Spleen (tissue), 11 donors: ENCODE measurements around the gene KCTD1. TPM values are rescaled to one million over a fixed set of nuclear protein-coding genes. Genes with fewer than 3 reads are reported as not detected.

Experiments
- DNase-seq: peaks from one replicate; pipeline ENCODE4 v3.0.0-alpha.2; 2020
- H3K27ac ChIP-seq, 8 donors: fragments of 200-600 bp; sonication (generic) in 7 of 8; 1 replicate in 4 of 8; 2 replicates in 4 of 8; pipeline versions ENCODE4 v1.5.0 to v1.8.0; 2016 to 2021; ENCODE audit warnings: inconsistent platforms in 4 of 8, mild to moderate bottlenecking in 4 of 8, moderate library complexity in 1 of 8
- H3K27me3 ChIP-seq, 7 donors: fragments of 200-600 bp; sonication (generic) in 6 of 7; replicated peaks in 1 of 7; 1 replicate in 4 of 7; 2 replicates in 3 of 7; pipeline versions ENCODE4 v1.5.0 to v1.8.0; 2016 to 2021; ENCODE audit warnings: inconsistent platforms in 3 of 7, mild to moderate bottlenecking in 1 of 7
- H3K36me3 ChIP-seq, 6 donors: fragments of 200-600 bp; sonication (generic) in 5 of 6; 1 replicate in 4 of 6; 2 replicates in 2 of 6; pipeline versions ENCODE4 v1.5.0 to v1.8.0; 2016 to 2021; ENCODE audit warnings: inconsistent platforms in 2 of 6
- H3K4me1 ChIP-seq, 6 donors: fragments of 200-600 bp; sonication (generic) in 5 of 6; 1 replicate in 3 of 6; 2 replicates in 3 of 6; pipeline versions ENCODE4 v1.5.0 to v1.8.0; 2016 to 2021; ENCODE audit warnings: inconsistent platforms in 3 of 6
- H3K4me3 ChIP-seq, 8 donors: fragments of 200-600 bp; sonication (generic) in 7 of 8; 1 replicate in 4 of 8; 2 replicates in 4 of 8; pipeline versions ENCODE4 v1.5.0 to v1.8.0; 2016 to 2021; ENCODE audit warnings: inconsistent platforms in 4 of 8, mild to moderate bottlenecking in 4 of 8, moderate library complexity in 2 of 8
- H3K9me3 ChIP-seq, 8 donors: fragments of 200-600 bp; sonication (generic) in 7 of 8; 1 replicate in 4 of 8; 2 replicates in 4 of 8; pipeline versions ENCODE4 v1.5.0 to v1.8.0; 2016 to 2021; ENCODE audit warnings: inconsistent platforms in 4 of 8
- POLR2A ChIP-seq, 3 donors: fragments of 450-650 bp; IDR thresholded peaks; one replicate each; pipeline ENCODE4 v1.5.1; 2017; ENCODE audit warnings: antibody characterized with exemption in 3 of 3, mild to moderate bottlenecking in 1 of 3
- POLR2AphosphoS5 ChIP-seq, 3 donors: sonication (generic); formaldehyde crosslinking; IDR thresholded peaks; one replicate each; pipeline ENCODE4 v1.5.1; 2017; ENCODE audit warnings: antibody characterized with exemption in 3 of 3
- WGBS, 5 donors: extraction: QIAGEN DNeasy Blood & Tissue Kit in 3 of 5; methylation state at CpG; one replicate each; pipeline versions ENCODE4 v1.1.5 to v1.1.7; 2013 to 2018; 5-methylcytosine and 5-hydroxymethylcytosine counted together
- intact Hi-C: fragments of 100-400 bp; cut with DNase I; formaldehyde crosslinking; loops from one replicate; pipeline ENCODE4 v1.15.0; 2023; ENCODE audit warnings: low total_unique reads
- polyA plus RNA-seq, 3 donors: library from polyadenylated mRNA; stranded (reverse); fragments of 200-250 nt; gene quantifications; one replicate each; pipeline ENCODE4 v1.2.1, GENCODE V29; 2013
- total RNA-seq, 7 donors: library from RNA; depleted of rRNA in 3 of 7; stranded (reverse); fragments of >200 nt in 3 of 7; fragmentation: NEBNext Ultra II Directional in 4 of 7; extraction: Animal tissue kit (Norgen Biotek cat#: 25700) in 4 of 7; gene quantifications; one replicate each; pipeline versions ENCODE4 v1.1.0 to v1.2.1, GENCODE V29; 2016 to 2021
- TF ChIP-seq, protein P1 (sequence below), 11 experiments: fragments of 200-600 bp in 7 of 11; fragments of 450-650 bp in 4 of 11; sonication (generic) in 4 of 11; IDR thresholded peaks in 8 of 11; conservative IDR thresholded peaks in 3 of 11; 1 replicate in 7 of 11; 2 replicates in 4 of 11; pipeline versions ENCODE4 v1.4.0 to v1.8.0; 2016 to 2021; ENCODE audit warnings: antibody characterized with exemption in 11 of 11, inconsistent platforms in 4 of 11, mild to moderate bottlenecking in 1 of 11
- donor health status: healthy with polysubstance abuse.
- donor health status: DM: no; HTN: no; CAD: no; lungs with moderate emphysema.
- donor health status: DM: no; HTN: no; CAD: no.
- donor health status: Bipolar disorder and iron deficiency.
- donor health status: healthy.
- donor health status: DM: no; HTN: no; CAD: no.
- donor health status: DM: yes; HTN: yes; CAD: no.

Gene KCTD1
- total and polyA plus RNA-seq, 10 donors: 1.6 to 11.8 (median 6.6) TPM

DNA sequence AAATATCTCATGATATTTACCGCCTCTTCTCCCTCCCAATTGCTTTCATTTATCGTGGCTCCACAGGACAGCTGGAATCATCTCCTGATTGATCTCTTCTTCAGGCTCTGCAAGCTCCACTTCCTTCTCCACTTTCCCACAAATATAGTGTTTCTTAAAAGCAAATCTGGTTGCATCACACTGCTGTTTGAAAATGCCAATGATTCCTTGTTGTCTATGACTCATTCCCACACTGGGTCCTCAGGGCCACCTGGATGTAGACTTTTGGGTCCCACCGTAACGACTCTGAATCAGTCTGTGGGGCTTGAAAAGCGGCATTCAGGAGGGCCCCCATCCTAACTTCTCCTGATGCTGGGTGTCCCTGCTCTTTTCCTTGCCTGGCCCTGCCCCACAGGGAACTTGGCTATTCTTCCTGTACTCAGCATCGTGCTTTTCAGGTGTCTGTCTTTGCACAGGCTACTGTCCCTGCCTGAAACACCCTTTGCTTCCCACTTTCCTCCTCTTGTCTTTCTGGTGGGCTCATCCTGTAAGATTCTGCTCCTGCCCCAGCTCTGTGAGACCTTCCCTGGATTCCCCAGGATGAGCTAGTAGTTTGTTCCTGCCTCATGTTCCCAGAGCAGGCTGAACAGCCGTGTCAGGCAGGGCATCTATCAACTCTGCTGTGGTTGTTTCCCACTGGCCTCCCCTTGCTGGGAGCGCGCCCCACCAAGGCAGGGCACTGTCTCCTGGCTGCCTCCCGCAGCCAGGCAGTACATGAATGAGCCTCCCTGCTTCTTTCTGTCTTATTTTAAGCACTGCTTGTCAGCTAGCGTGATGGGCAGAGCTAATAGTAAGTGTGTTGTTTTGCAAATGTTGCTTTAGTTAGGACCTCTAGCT lies 111.9 kb downstream of the KCTD1 start:
- H3K27ac ChIP-seq: no peak overlapping the region
- TF ChIP-seq POLR2A (IDR thresholded peaks at IDR 0.05) (no peak), POLR2AphosphoS5 (IDR thresholded peaks at IDR 0.05) (no peak)
- TF ChIP-seq, protein P1, sequence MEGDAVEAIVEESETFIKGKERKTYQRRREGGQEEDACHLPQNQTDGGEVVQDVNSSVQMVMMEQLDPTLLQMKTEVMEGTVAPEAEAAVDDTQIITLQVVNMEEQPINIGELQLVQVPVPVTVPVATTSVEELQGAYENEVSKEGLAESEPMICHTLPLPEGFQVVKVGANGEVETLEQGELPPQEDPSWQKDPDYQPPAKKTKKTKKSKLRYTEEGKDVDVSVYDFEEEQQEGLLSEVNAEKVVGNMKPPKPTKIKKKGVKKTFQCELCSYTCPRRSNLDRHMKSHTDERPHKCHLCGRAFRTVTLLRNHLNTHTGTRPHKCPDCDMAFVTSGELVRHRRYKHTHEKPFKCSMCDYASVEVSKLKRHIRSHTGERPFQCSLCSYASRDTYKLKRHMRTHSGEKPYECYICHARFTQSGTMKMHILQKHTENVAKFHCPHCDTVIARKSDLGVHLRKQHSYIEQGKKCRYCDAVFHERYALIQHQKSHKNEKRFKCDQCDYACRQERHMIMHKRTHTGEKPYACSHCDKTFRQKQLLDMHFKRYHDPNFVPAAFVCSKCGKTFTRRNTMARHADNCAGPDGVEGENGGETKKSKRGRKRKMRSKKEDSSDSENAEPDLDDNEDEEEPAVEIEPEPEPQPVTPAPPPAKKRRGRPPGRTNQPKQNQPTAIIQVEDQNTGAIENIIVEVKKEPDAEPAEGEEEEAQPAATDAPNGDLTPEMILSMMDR (IDR thresholded peaks at IDR 0.05 in 8 of 11, conservative IDR thresholded peaks at IDR 0.05 in 3 of 11): no peak
- no peak overlapping the region for H3K4me3 ChIP-seq
- no peaks in the 10 kb centered on the region for H3K4me1 ChIP-seq
- H3K27me3 ChIP-seq: peaks cover 0 to 7% (median 0%) of the 10 kb centered on the region in 7 donors
- no peaks in the 10 kb centered on the region for H3K36me3 ChIP-seq
- 69 to 87% (median 85%) methylated on average over 11 of the region's 11 CpGs for WGBS, 5 donors
- intact Hi-C loops: no loop called here
- no peak for DNase-seq
- no peaks in the 10 kb centered on the region for H3K9me3 ChIP-seq

DNA sequence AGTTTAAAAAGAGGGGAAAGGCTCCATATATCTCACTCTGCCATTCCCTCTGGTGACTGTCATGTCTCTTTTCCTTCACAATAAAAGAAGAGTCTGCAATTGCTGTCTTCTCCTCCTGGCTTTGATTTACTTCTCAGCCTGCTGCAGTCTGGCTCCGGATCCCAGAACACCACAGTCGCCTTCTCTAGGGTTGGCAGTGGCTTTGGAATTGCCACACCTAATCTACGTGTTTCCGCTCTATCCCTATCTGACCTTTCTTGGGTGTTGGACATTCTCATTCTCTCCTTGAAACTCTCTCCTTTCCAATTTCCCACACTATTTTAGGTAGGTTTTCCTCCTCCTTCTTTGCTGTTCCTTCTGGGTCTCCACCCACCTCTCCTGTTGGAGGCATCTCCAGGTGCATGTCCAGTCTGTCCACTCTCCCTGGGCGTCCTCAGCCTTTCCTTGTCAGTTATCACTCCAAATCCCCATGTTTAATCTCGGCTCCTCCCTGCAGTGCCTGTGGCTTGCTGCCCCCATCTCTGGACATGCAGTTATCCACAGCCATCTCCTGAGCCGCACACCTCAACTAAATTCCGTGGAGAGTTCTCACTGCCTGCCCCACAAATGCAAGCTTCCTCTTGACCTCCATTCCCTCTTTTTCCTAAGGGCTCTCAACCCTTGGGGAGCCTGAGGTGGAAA lies 112.8 kb downstream of the KCTD1 start:
- no peak overlapping the region for H3K27ac ChIP-seq
- WGBS, 5 donors: 89 to 92% (median 90%) methylated on average over 8 of the region's 8 CpGs
- DNase-seq: no peak
- intact Hi-C loops: no loop called here
- H3K9me3 ChIP-seq: no peaks in the 10 kb centered on the region
- peaks cover 0 to 7% (median 0%) of the 10 kb centered on the region in 7 donors for H3K27me3 ChIP-seq
- H3K4me3 ChIP-seq: no peak overlapping the region
- TF ChIP-seq, protein P1 (IDR thresholded peaks at IDR 0.05 in 8 of 11, conservative IDR thresholded peaks at IDR 0.05 in 3 of 11): no peak
- TF ChIP-seq POLR2AphosphoS5 (IDR thresholded peaks at IDR 0.05) (no peak), POLR2A (IDR thresholded peaks at IDR 0.05) (no peak)
- H3K4me1 ChIP-seq: no peaks in the 10 kb centered on the region
- no peaks in the 10 kb centered on the region for H3K36me3 ChIP-seq

DNA sequence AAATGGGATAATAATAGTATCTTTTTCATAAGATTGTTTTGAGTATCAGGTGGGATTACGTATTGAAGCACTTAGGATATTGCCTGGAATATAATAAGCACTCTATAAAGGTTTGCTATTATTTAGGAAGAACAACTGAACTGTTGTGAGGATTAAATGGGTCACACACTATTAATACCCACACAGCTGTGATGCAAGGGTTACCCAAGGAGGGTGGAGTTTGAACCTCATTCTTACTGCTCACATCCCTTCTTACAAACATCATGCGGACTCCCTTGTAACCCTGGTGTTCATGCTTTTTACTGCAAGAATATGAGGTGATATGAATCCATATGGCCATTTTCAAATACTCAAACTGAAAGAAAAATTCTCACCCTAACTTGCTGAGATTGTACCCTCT lies 113.5 kb downstream of the KCTD1 start:
- Histone ChIP-seq H3K27ac (no peak overlapping the region), H3K4me1 (no peaks in the 10 kb centered on the region), H3K4me3 (no peak overlapping the region), H3K9me3 (no peaks in the 10 kb centered on the region), H3K27me3 (peaks cover 0 to 7% (median 0%) of the 10 kb centered on the region in 7 donors), H3K36me3 (no peaks in the 10 kb centered on the region)
- TF ChIP-seq POLR2A (IDR thresholded peaks at IDR 0.05) (no peak), POLR2AphosphoS5 (IDR thresholded peaks at IDR 0.05) (no peak)
- TF ChIP-seq, protein P1 (IDR thresholded peaks at IDR 0.05 in 8 of 11, conservative IDR thresholded peaks at IDR 0.05 in 3 of 11): no peak
- WGBS, 5 donors: 49 to 96% (median 92%) methylated on average over 2 of the region's 2 CpGs
- intact Hi-C loops: no loop called here
- no peak for DNase-seq
